HG03565 (cell line): ENCODE measurements around the gene PSIP1.
A peak's percentile ranks its signal among the peaks of the same experiment; 100 is the strongest.
"Not testable (repeated sequence)": the region's sequence is repeated elsewhere in the genome, so short reads cannot be mapped to it uniquely, and the experiment has no call there.

Experiments used
- ATAC-seq: cut with Tn5 transposase; IDR thresholded peaks from one replicate; pipeline ENCODE4 v1.9.1; 2021; ENCODE audit warnings: mild to moderate bottlenecking, moderate library complexity; ENCODE audit not compliant: unreplicated experiment

PSIP1 gene

DNA sequence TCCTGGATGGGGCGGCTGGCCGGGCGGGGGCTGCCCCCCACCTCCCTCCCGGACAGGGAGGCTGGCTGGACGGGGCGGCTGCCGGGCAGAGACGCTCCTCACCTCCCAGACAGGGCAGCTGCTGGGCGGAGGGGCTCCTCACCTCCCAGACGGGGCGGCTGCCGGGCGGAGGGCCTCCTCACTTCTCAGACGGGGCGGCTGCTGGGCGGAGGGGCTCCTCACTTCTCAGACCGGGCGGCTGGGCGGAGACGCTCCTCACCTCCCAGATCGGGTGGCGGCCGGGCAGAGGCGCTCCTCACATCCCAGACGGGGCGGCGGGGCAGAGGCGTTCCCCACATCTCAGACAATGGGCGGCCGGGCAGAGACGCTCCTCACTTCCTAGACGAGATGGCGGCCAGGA lies 68.5 kb downstream of the PSIP1 start:
- not testable (repeated sequence) for ATAC-seq

GRCh38 chr9:15441841-15442240 lies 68.9 kb downstream of the PSIP1 start:
- not testable (repeated sequence) for ATAC-seq

- no peak for ATAC-seq
Measured at GRCh38 chr9:15438891-15439290, 71.9 kb downstream of the PSIP1 start.

GRCh38 chr9:15433661-15434060 lies 77.1 kb downstream of the PSIP1 start:
- ATAC-seq, result peak; percentile 80

DNA sequence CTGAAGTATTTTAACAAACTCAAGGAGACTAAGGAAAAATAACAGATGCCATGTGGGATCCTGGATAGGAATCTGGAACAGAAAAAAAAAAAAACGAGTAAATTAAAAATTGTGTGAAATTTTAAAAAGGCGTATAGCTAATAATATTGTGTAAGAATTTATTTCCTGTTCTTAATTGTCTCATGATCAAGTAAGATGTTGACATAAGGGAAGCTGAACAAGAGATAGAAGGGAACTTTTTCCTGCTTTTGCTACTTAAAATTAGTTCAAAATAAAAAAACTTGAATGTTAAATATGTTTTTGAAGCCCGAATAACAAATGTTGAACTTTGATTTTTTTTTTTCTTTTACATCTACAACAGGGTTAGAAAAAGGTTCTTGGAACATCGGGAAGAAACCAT lies 77.6 kb downstream of the PSIP1 start:
- no peak for ATAC-seq

- no peak for ATAC-seq
Measured at GRCh38 chr9:15430920-15431844, 79.6 kb downstream of the PSIP1 start.

DNA sequence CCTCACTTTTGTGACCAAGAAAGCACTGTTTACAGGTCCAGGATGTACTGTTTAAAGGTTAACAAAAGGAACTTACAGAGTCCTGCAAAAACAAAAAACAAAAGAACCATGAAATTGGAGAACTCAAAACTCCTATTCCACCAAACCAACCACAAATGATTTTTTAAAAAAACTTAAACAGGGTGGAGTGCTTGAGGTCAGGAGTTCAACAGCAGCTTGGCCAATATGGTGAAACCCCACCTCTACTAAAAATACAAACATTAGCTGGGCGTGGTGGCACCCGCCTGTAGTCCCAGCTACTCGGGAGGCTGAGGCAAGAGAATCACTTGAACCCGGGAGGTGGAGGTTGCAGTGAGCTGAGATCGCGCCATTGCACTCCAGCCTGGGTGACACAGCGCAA lies 83.1 kb downstream of the PSIP1 start:
- not testable (repeated sequence) for ATAC-seq

GRCh38 chr9:15426019-15426418 lies 84.8 kb downstream of the PSIP1 start:
- ATAC-seq, result peak; percentile 29

DNA sequence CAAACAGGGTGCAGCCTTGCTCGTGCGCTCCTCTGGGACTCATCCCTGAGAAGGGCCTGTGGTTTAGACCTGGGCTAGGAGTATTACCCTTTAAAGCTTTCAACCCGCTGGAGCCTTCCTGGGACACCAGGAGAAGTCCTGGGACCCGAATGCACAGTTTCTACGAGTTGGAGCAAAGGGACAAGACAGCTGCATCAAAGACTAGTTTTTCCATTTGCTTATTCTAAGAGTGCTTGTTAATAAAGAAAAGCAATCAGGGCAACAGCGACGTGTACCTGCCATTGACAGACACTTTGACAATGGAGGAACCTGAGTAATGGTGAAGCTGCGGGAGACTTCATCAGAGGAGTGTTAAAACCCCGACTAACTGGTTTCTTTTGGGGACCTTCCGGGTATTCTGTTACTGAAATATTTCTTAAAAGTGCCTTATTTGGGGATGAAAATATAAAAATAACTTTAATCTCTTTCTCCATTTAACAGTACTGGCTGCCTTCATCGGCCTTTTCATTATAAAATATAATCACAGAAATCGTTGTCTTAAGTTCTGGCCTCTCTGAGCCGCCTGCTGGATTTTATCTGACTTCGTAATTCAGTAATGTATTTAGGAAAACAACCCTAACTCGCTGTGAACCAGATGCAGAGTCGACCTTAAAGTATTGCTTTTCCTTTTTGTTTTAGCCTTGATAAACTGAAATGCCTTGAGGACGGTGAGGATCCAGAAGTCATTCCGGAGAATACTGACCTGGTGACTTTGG lies 87.4 kb downstream of the PSIP1 start:
- ATAC-seq, result peak; percentile 0

- ATAC-seq, result peak; percentile 98
Measured at GRCh38 chr9:15422372-15423230, 88.2 kb downstream of the PSIP1 start, which contains the start of gene SNAPC3. Gene SNAPC3 (plus strand): TSS chr9:15422876. CDS start chr9:15422880, 4 bp downstream.

- ATAC-seq, result no peak
Measured at GRCh38 chr9:15421990-15422371, 88.8 kb downstream of the PSIP1 start.

GRCh38 chr9:15421532-15421931 lies 89.2 kb downstream of the PSIP1 start:
- no peak for ATAC-seq

GRCh38 chr9:15420796-15421195 lies 90.0 kb downstream of the PSIP1 start:
- ATAC-seq, result no peak

- ATAC-seq, result no peak
Measured at GRCh38 chr9:15417626-15418025, 93.1 kb downstream of the PSIP1 start.

- no peak for ATAC-seq
Measured at GRCh38 chr9:15416880-15417279, 93.9 kb downstream of the PSIP1 start.
